Measurements from ENCODE around the gene SLC9C2.
"Not testable (repeated sequence)": the region's sequence is repeated elsewhere in the genome, so short reads cannot be mapped to it uniquely, and the experiment has no call there.

SLC9C2 gene

GRCh38 chr1:173474097-173474779 lies 128.6 kb downstream of the SLC9C2 start:
- ATAC-seq (no peak), DNase-seq (ENCODE audit: low spot score in 2 of 2) (no peak)
- Mint-ChIP-seq H3K27ac (peak overlapping the region; percentile 21), H3K4me3 (peak overlapping the region; percentile 73), H3K36me3 (peaks cover 4% of the 10 kb centered on the region), H3K9me3 (peaks cover 4% of the 10 kb centered on the region), H3K4me1 (peaks cover 54% of the 10 kb centered on the region)

DNA sequence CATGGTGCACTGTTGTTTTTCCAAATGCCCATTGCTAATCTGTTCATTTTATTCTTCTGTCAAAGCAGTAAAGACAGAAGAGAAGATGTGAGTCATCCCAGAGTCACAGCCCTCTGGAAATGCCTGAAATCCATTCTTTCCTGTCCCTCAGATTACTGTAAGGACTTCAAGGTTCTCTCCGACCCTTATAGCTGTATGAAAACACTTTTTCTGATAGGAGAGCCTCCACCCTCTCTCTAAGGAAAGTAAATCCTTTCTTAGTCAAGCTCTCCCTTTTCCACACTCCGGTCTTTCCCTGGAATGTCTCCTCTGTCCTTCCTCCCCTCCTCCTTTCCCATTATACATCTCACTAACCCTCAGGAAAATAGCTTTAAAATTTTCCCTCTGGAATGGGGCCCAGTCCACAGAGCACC lies 129.3 kb downstream of the SLC9C2 start:
- Mint-ChIP-seq H3K9me3 (peaks cover 4% of the 10 kb centered on the region), H3K4me3 (peak overlapping the region; percentile 73), H3K27ac (peak overlapping the region; percentile 21), H3K36me3 (peaks cover 4% of the 10 kb centered on the region), H3K4me1 (peaks cover 48% of the 10 kb centered on the region)
- ATAC-seq (no peak), DNase-seq (ENCODE audit: low spot score in 2 of 2) (no peak)

- H3K27ac Mint-ChIP-seq, result no peak overlapping the region
- ATAC-seq, result no peak
- DNase-seq (ENCODE audit: low spot score in 2 of 2), result no peak
- no peak overlapping the region for H3K4me3 Mint-ChIP-seq
- peaks cover 7% of the 10 kb centered on the region for H3K9me3 Mint-ChIP-seq
- peaks cover 39% of the 10 kb centered on the region for H3K4me1 Mint-ChIP-seq
- peaks cover 4% of the 10 kb centered on the region for H3K36me3 Mint-ChIP-seq
Observed at GRCh38 chr1:173470608-173471007, 132.3 kb downstream of the SLC9C2 start.

GRCh38 chr1:173469656-173470055 lies 133.2 kb downstream of the SLC9C2 start:
- no peak overlapping the region for H3K4me3 Mint-ChIP-seq
- ATAC-seq, result no peak
- peaks cover 10% of the 10 kb centered on the region for H3K9me3 Mint-ChIP-seq

DNA sequence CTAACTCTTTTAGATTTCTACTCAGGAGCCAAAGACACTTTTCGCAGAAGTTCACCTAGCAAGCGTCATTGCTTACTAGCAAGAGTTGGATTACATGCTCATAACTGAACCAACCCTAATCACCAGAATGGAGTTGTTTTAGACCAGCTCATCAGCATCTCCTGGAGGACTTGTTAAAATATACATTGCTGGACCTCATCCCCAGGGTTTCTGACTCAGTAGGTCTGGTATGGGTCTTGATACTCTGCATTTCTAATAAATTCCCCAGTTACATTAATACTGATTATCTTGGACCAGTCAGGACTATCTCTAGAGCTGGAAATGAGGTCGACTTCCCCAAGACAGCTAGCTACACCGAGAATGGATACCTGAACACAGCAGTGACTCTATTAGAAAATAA lies 135.4 kb downstream of the SLC9C2 start:
- no peak for DNase-seq (ENCODE audit: low spot score in 2 of 2)
- Mint-ChIP-seq H3K27ac (no peak overlapping the region), H3K36me3 (peaks cover 2% of the 10 kb centered on the region), H3K9me3 (peaks cover 19% of the 10 kb centered on the region), H3K4me3 (no peak overlapping the region), H3K4me1 (peaks cover 42% of the 10 kb centered on the region)
- no peak for ATAC-seq

More at GRCh38 chr1:173469656-173470055, 133.2 kb downstream of the SLC9C2 start:
- no peak for DNase-seq (ENCODE audit: low spot score in 2 of 2)
- peaks cover 4% of the 10 kb centered on the region for H3K36me3 Mint-ChIP-seq
- H3K27ac Mint-ChIP-seq, result no peak overlapping the region
- peaks cover 39% of the 10 kb centered on the region for H3K4me1 Mint-ChIP-seq

- H3K27ac Mint-ChIP-seq, result peak overlapping the region; percentile 51
- DNase-seq (ENCODE audit: low spot score in 2 of 2); ATAC-seq; H3K4me3 Mint-ChIP-seq: not testable (repeated sequence)
- H3K9me3 Mint-ChIP-seq, result peaks cover 15% of the 10 kb centered on the region
- peaks cover 17% of the 10 kb centered on the region for H3K36me3 Mint-ChIP-seq
- H3K4me1 Mint-ChIP-seq, result peaks cover 43% of the 10 kb centered on the region
Observed at GRCh38 chr1:173464185-173464584, 138.7 kb downstream of the SLC9C2 start.

GRCh38 chr1:173462666-173463065 lies 140.2 kb downstream of the SLC9C2 start:
- H3K9me3 Mint-ChIP-seq, result peaks cover 15% of the 10 kb centered on the region
- H3K4me3 Mint-ChIP-seq; H3K27ac Mint-ChIP-seq; ATAC-seq; DNase-seq (ENCODE audit: low spot score in 2 of 2): not testable (repeated sequence)
- H3K36me3 Mint-ChIP-seq, result peaks cover 31% of the 10 kb centered on the region
- peaks cover 43% of the 10 kb centered on the region for H3K4me1 Mint-ChIP-seq

DNA sequence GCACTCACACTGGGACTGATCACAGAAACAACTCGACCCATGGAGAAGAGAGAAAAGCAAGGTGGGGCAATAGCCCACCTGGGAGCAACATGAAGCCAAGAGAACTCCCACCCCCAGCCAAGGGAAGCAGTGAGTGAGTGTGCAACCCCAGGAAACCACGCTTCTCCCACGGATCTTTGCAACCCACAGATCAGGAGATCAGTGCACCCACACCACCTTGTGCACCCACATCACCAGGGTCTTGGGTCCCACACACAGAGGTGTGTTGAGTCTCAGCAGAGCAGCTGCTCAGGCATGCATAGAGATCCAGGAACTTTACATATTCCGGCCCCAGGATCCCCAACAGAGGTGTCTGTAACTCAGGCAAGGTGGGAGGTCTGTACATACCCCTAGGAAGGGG lies 143.0 kb downstream of the SLC9C2 start:
- Mint-ChIP-seq H3K27ac (no peak overlapping the region), H3K4me1 (peaks cover 45% of the 10 kb centered on the region), H3K9me3 (peaks cover 9% of the 10 kb centered on the region), H3K36me3 (peaks cover 50% of the 10 kb centered on the region), H3K4me3 (no peak overlapping the region)
- DNase-seq (ENCODE audit: low spot score in 2 of 2) (no peak), ATAC-seq (no peak)

- Mint-ChIP-seq H3K4me3 (no peak overlapping the region), H3K4me1 (peaks cover 26% of the 10 kb centered on the region), H3K27ac (peak overlapping the region; percentile 44), H3K9me3 (no peaks in the 10 kb centered on the region), H3K36me3 (peaks cover 35% of the 10 kb centered on the region)
- ATAC-seq, result peak; percentile 85
- DNase-seq (ENCODE audit: low spot score in 2 of 2), result no peak
Observed at GRCh38 chr1:173454966-173455524, 147.8 kb downstream of the SLC9C2 start.

DNA sequence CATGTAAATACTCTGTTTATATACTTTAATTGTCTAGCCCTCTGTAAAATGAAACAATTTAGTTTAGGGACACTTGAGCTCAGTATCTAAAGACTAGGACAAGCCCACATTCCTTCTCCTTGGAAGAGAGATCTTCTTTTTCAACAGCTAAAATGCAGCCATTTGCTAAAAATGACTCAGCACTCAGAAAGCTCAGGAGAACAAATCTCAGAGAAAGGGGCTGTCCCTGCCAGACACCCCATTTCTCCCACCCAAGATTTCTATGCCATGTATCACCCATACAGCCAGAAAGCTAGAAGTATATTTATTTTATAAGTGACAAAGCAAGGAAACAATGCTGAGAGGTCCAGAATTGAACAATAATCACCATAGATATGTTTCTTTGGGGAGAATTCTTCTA lies 148.9 kb downstream of the SLC9C2 start:
- peaks cover 32% of the 10 kb centered on the region for H3K36me3 Mint-ChIP-seq
- DNase-seq (ENCODE audit: low spot score in 2 of 2), result no peak
- H3K27ac Mint-ChIP-seq, result no peak overlapping the region
- ATAC-seq, result no peak
- peaks cover 24% of the 10 kb centered on the region for H3K4me1 Mint-ChIP-seq
- H3K9me3 Mint-ChIP-seq, result no peaks in the 10 kb centered on the region
- H3K4me3 Mint-ChIP-seq, result no peak overlapping the region

- H3K27ac Mint-ChIP-seq, result no peak overlapping the region
- peaks cover 5% of the 10 kb centered on the region for H3K9me3 Mint-ChIP-seq
- no peak overlapping the region for H3K4me3 Mint-ChIP-seq
- H3K36me3 Mint-ChIP-seq, result peaks cover 23% of the 10 kb centered on the region
- ATAC-seq (no peak), DNase-seq (ENCODE audit: low spot score in 2 of 2) (no peak)
- peaks cover 30% of the 10 kb centered on the region for H3K4me1 Mint-ChIP-seq
Observed at GRCh38 chr1:173451981-173452380, 150.9 kb downstream of the SLC9C2 start.

All from stimulated activated effector memory CD8-positive, alpha-beta T cell treated with anti-CD3 and anti-CD28 coated beads, Interleukin-12 subunit alpha, Interleukin-12 subunit beta, amount 100 ng/mL, for 72 hours (primary cell).